Suppressor macrophage treated with lipopolysaccharide for 4 hours (primary cell): Measurements from ENCODE around the gene TMEM169.
"Not testable (repeated sequence)": the region's sequence is repeated elsewhere in the genome, so short reads cannot be mapped to it uniquely, and the experiment has no call there.

ENCODE experiments used
- DNase-seq: peaks from one replicate; pipeline ENCODE4 v3.0.0-alpha.2; 2020

TMEM169 gene

GRCh38 chr2:216134958-216135541 is 53.3 kb downstream of the TMEM169 start:
- DNase-seq: no peak

- no peak for DNase-seq
Observed at GRCh38 chr2:216139884-216140283, 58.2 kb downstream of the TMEM169 start.

DNA sequence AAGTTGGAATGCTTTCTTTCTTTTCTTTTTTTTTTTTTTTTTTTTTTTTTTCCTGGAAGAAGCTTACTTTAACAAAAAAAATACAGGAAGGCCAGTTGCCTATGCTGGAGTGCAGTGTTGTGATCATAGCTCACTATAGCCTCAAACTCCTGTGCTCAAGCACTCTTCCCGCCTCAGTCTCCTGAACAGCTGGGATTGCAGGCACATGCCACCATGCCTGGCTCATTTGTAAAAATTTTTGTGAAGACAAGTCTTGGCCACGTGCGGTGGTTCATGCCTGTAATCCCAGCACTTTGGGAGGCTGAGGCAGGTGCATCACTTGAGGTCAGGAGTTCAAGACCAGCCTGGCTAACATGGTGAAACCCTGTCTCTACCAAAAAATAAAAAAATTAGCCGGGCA is 59.8 kb downstream of the TMEM169 start:
- DNase-seq: not testable (repeated sequence)

DNA sequence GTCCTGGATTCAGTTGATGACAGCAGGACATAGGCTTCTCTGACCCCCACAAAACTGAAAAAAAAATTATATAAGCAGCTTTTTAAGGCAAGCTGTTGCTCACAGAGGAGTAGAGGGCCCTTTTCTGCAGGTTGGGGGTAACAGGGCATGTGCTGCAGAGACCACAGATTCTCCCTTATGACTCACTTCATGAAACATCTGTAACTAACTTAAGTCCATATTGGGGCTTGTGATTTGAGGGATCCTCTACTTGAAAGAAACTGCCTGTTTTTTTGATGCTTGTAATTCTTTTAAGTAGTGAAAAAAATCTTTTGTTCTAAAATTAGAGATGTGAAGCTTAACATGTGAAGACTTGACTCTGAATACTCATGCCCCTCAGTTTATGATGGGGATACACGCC is 60.8 kb downstream of the TMEM169 start:
- DNase-seq: no peak

- DNase-seq: no peak
Observed at GRCh38 chr2:216144372-216144771, 62.7 kb downstream of the TMEM169 start.

DNA sequence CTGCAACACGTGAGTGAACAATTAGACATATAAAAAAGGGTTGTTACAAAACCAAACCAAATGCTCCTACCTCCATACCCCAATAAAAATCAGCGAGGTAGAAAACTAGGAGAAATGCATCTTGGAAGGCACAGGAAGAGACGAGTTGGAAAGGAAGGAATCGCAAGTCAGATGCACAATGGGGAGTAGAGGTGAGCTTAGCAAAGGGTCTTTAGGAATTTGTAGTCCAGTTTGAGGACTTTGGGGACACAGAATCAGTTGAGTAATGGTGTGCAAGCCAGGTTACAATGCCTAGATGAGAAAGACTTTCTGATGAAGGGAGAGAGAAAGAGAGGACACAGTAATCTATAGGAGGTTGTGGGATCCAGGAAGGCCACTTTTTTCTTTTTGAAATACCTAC is 63.1 kb downstream of the TMEM169 start:
- no peak for DNase-seq

DNA sequence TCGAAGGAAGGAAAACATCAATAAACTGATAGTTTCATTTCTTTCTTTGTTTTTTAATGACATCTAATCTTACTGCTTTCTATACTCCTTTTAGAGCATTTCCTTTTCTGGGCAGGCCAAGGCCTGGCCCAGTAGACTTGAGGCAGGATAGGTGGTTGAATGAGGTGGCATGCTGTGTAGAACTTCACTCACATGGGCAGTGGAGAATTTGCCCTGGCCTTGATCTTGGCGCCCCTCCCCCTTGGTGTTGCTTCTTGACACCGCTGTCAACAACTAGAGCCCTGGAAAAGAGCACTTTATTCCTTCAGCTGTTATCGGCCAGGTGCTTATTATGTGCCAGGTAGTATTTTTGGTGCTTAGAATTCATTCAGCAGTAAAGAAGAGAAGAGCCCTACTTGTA is 64.9 kb downstream of the TMEM169 start:
- DNase-seq: no peak

- no peak for DNase-seq
Observed at GRCh38 chr2:216147172-216148131, 65.7 kb downstream of the TMEM169 start.

DNA sequence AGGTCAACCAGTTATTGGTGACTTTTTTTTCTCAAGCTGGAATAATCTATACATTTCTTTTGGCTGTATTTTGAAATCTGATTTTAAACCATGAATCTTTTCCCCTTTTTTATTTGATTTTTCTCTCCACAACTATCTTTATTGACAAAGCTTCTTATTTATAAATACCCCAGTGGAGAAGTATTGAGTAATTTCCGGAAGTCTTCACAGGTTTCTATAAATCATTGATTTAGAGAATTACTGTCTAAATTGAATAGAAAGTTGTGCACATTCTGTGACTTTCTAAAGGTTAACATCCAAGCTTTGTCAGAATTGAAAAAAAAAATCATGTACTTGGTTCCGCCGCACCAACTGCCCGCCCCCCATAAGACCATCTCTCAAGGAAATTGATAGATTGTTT is 67.3 kb downstream of the TMEM169 start:
- no peak for DNase-seq

DNA sequence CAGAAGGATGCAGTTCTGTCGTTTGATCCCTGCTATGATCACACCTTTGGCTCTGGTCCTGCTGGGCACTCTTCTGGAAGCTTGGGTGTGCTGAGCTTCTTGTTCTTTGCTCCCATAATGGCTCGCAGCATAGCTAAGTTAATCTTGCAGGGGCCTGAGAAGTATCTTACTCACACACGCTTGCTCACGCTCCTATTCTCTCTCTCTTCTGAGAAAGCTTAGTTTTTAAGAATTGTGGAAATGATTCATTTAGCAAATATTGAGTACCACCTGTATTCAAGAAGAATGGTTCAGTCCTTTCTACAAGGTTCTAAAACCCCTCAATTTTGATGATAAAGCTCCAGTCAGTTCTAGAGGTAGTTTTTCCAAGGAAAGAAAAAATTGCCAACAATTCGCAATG is 68.0 kb downstream of the TMEM169 start:
- no peak for DNase-seq

DNA sequence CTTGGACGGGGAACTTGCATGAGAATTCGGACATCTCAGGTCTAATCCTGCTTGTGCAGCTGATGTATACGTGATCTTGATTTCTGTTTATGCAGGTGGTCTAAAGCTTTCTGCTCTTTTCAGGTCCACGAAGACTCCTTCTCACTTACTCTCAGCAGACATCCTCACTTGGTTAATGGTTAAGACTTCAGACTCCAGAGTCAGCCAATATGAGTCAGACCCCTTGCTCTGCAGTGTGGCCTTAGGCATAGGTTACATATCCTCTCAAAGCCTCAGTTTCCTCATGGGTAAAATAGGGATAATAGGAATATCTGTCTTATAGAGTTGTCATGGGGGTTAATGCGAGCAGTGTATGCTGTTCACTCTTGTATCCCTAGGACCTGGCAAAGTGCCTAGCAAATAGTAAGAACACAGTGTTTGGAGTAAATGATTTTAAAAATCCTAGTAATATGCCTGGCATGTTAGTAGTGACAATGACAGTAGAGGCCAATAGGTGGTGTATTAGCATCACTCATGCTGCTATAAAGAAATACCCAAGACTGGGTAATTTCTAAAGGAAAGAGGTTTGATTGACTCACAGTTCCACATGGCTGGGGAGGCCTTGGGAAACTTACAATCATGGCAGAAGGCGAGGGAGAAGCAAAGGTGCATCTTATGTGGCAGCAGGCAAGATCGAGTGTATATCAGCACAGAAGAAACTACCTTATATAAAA is 69.8 kb downstream of the TMEM169 start:
- no peak for DNase-seq
